GM18861 (cell line): ENCODE data around the gene TMEM31.

Source experiments
- ATAC-seq: cut with Tn5 transposase; IDR thresholded peaks from one replicate; pipeline ENCODE4 v1.9.1; 2021; ENCODE audit not compliant: unreplicated experiment

The TMEM31 gene

GRCh38 chrX:103710609-103711008, at the start of gene TMEM31:
TSS of gene TMEM31 (plus strand) at chrX:103710909. CDS start at chrX:103712259, 1,350 bp downstream.
- ATAC-seq: no peak

- ATAC-seq: no peak
These were observed 46.5 kb upstream of the TMEM31 start for GRCh38 chrX:103663981-103664762.

- no peak for ATAC-seq
These were observed 44.3 kb upstream of the TMEM31 start for GRCh38 chrX:103666202-103667107.

- ATAC-seq: no peak
These were observed 41.0 kb upstream of the TMEM31 start for GRCh38 chrX:103669745-103670144.

GRCh38 chrX:103674531-103675454, 35.9 kb upstream of the TMEM31 start:
- no peak for ATAC-seq

GRCh38 chrX:103678199-103678993, 32.3 kb upstream of the TMEM31 start:
- no peak for ATAC-seq

- ATAC-seq: no peak
These were observed 29.3 kb upstream of the TMEM31 start for GRCh38 chrX:103681443-103681842.

GRCh38 chrX:103685396-103685795, 25.3 kb upstream of the TMEM31 start:
- ATAC-seq: no peak

- ATAC-seq: peak; percentile 95
These were observed 24.3 kb upstream of the TMEM31 start, which contains the start of gene MORF4L2 for GRCh38 chrX:103686199-103687072. TSS of gene MORF4L2 (minus strand) at chrX:103686699. CDS start at chrX:103677027, 9,672 bp downstream.

GRCh38 chrX:103687073-103687695, 23.5 kb upstream of the TMEM31 start:
- ATAC-seq: peak; percentile 31

- ATAC-seq: no peak
These were observed 23.0 kb upstream of the TMEM31 start for GRCh38 chrX:103687696-103688201.

- ATAC-seq: no peak
These were observed 21.8 kb upstream of the TMEM31 start for GRCh38 chrX:103688946-103689345.

- ATAC-seq: no peak
These were observed 19.6 kb upstream of the TMEM31 start for GRCh38 chrX:103691059-103691458.

- ATAC-seq: no peak
These were observed 13.0 kb upstream of the TMEM31 start for GRCh38 chrX:103697687-103698086.

GRCh38 chrX:103699243-103699642, 11.5 kb upstream of the TMEM31 start:
- ATAC-seq: no peak

- no peak for ATAC-seq
These were observed 5.8 kb upstream of the TMEM31 start for GRCh38 chrX:103704863-103705262.

GRCh38 chrX:103716962-103717361, 6.3 kb downstream of the TMEM31 start:
- no peak for ATAC-seq

- no peak for ATAC-seq
These were observed 7.4 kb downstream of the TMEM31 start for GRCh38 chrX:103718120-103718519.
